ENCODE data around the gene PKHD1. TPM values are rescaled to one million over a fixed set of nuclear protein-coding genes. Genes with fewer than 3 reads are reported as not detected.
A peak's percentile ranks its signal among the peaks of the same experiment; 100 is the strongest.

The PKHD1 gene
- total RNA-seq, 1 experiment from 2014 or later, result 0.09 TPM

DNA sequence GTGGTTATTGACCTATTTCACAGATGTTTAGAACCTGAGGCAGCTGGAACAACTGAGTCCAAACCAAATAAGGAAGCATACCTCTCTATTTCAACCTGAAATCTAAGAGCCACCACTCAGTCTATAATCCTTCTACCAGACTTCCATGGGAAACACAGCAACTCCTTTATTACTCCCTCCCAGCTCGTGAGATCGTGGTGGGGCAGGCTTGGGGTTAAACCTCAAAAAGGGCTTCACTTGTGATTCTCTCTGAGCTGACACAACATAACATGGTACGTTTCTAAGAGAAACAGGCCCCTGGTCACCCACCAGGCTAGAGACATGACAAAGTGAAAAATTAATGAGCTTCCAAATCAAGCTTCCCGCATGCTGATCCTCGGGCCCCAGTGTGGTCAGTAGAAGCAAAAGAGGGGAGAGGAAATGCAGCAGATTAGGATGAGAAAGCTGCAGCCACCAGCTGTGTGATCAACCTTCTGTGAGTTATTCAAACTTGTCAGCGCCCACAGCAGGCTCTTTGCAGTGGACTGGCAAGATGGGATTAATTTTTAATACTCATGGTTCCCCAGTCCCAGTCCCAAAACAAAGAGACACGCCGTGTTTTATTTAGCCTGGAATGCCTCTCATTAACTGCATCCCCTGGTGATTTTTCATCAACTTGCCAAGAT is 9.3 kb downstream of the PKHD1 start:
- no peaks in the 10 kb centered on the region for H3K27me3 ChIP-seq (ENCODE audit: insufficient read depth, low read length)
- H2BK120ac ChIP-seq (ENCODE audit: low read depth, low read length, poor library complexity, severe bottlenecking), result no peak overlapping the region
- H4K20me1 ChIP-seq (ENCODE audit: control insufficient read depth, insufficient read depth, insufficient read length), result no peaks in the 10 kb centered on the region
- H4K8ac ChIP-seq (replicated peaks; ENCODE audit: insufficient read length, low read depth, low read length), result no peak overlapping the region
- H3K56ac ChIP-seq (ENCODE audit: insufficient read length, low read depth, low read length), result no peak overlapping the region
- H3K4ac ChIP-seq (ENCODE audit: low read depth, low read length), result no peak overlapping the region
- H3K18ac ChIP-seq (ENCODE audit: insufficient read length, low read depth, low read length), result no peak overlapping the region
- no peak overlapping the region for H2AFZ ChIP-seq (ENCODE audit: low read length)
- DNase-seq, result no peak
- H3K4me1 ChIP-seq (ENCODE audit: insufficient read depth, low read length), result peaks cover 19% of the 10 kb centered on the region; the same call in 1 of the 2 replicates
- Mint-ChIP-seq H3K4me1 (peaks cover 56 to 61% of the 10 kb centered on the region in 2 experiments), H3K36me3 (ENCODE audit: insufficient read depth in 1 of 3, low read depth in 3 of 3) (no peaks in the 10 kb centered on the region), H3K4me3 (peak overlapping the region; percentile 28 to 62; a peak in 3 of 5 replicates), H3K27me3 (ENCODE audit: low read depth) (peaks cover 2% of the 10 kb centered on the region; the same call in 1 of the 2 replicates), H3K27ac (peak overlapping the region; percentile 58 to 99 (median 91); a peak in 6 of 7 replicates), H3K9me3 (no peaks in the 10 kb centered on the region)
- H3K9ac ChIP-seq (ENCODE audit: extremely low read depth, insufficient read length, low read length), result no peak overlapping the region
- H2BK5ac ChIP-seq (ENCODE audit: insufficient read length, low read length), result no peak overlapping the region
- H4K5ac ChIP-seq (ENCODE audit: insufficient read length, low read depth, low read length), result no peak overlapping the region
- no peaks in the 10 kb centered on the region for H3K79me1 ChIP-seq (ENCODE audit: insufficient read depth, low read depth, low read length, poor library complexity, severe bottlenecking)
- H2BK12ac ChIP-seq (ENCODE audit: insufficient read length, low read depth, low read length), result no peak overlapping the region
- H3K79me2 ChIP-seq (ENCODE audit: insufficient read depth, low read length), result no peaks in the 10 kb centered on the region
- no peak overlapping the region for H2BK20ac ChIP-seq (ENCODE audit: low read depth, low read length, poor library complexity, severe bottlenecking)
- no peak overlapping the region for H2BK15ac ChIP-seq (ENCODE audit: low read depth, low read length)
- no peaks in the 10 kb centered on the region for H3K9me3 ChIP-seq (ENCODE audit: control insufficient read depth, low read depth, low read length)
- no CpG with 5 or more reads among the region's 8 CpGs for WGBS (ENCODE audit: extremely low coverage, insufficient read length, low lambda C conversion rate)
- H4K91ac ChIP-seq (ENCODE audit: insufficient read length, low read depth, low read length), result no peak overlapping the region
- no peak for TF ChIP-seq CTCF (conservative IDR thresholded peaks at IDR 0.05)
- H2AK5ac ChIP-seq (ENCODE audit: insufficient read length, low read length), result no peak overlapping the region
- H3K23ac ChIP-seq (ENCODE audit: insufficient read length, low read depth, low read length), result no peak overlapping the region
- H3K14ac ChIP-seq (ENCODE audit: insufficient read depth, low read length), result no peak overlapping the region
- H3K23me2 ChIP-seq (ENCODE audit: insufficient read length, low read depth, low read length, poor library complexity, severe bottlenecking), result no peaks in the 10 kb centered on the region
- H3T11ph ChIP-seq (ENCODE audit: low read length), result no peak overlapping the region
- peak overlapping the region; percentile 82 for H3K27ac ChIP-seq (ENCODE audit: insufficient read length, low read depth, low read length)
- no peak overlapping the region for H3K4me2 ChIP-seq (ENCODE audit: insufficient read depth, insufficient read length, low read length)
